Fibroblast of gingiva (primary cell): ENCODE results near the gene MYO1D.
"Not testable (repeated sequence)": the region's sequence is repeated elsewhere in the genome, so short reads cannot be mapped to it uniquely, and the experiment has no call there.

Experiments used
- DNase-seq: peaks from one replicate; pipeline ENCODE4 v3.0.0-alpha.2; 2011; ENCODE audit warnings: low read depth

Gene MYO1D

GRCh38 chr17:32731556-32732295 is 145.2 kb downstream of the MYO1D start:
- DNase-seq, result no peak

- DNase-seq, result no peak
Observed at GRCh38 chr17:32727681-32728080, 149.2 kb downstream of the MYO1D start.

GRCh38 chr17:32725697-32726096 is 151.2 kb downstream of the MYO1D start:
- no peak for DNase-seq

- DNase-seq, result no peak
Observed at GRCh38 chr17:32723310-32723955, 153.5 kb downstream of the MYO1D start.

GRCh38 chr17:32722733-32723132 is 154.2 kb downstream of the MYO1D start:
- DNase-seq, result no peak

- DNase-seq, result no peak
Observed at GRCh38 chr17:32720671-32721070, 156.3 kb downstream of the MYO1D start.

GRCh38 chr17:32719689-32720088 is 157.2 kb downstream of the MYO1D start:
- DNase-seq, result no peak

GRCh38 chr17:32714922-32715321 is 162.0 kb downstream of the MYO1D start:
- not testable (repeated sequence) for DNase-seq

- not testable (repeated sequence) for DNase-seq
Observed at GRCh38 chr17:32714206-32714605, 162.7 kb downstream of the MYO1D start.

GRCh38 chr17:32713081-32713480 is 163.8 kb downstream of the MYO1D start:
- DNase-seq, result no peak

- DNase-seq, result no peak
Observed at GRCh38 chr17:32709562-32709961, 167.4 kb downstream of the MYO1D start.

GRCh38 chr17:32701871-32702270 is 175.1 kb downstream of the MYO1D start:
- no peak for DNase-seq

GRCh38 chr17:32699247-32699646 is 177.7 kb downstream of the MYO1D start:
- no peak for DNase-seq

- DNase-seq, result no peak
Observed at GRCh38 chr17:32697728-32698625, 178.9 kb downstream of the MYO1D start.

GRCh38 chr17:32696426-32696825 is 180.5 kb downstream of the MYO1D start:
- no peak for DNase-seq

GRCh38 chr17:32695864-32696263 is 181.1 kb downstream of the MYO1D start:
- DNase-seq, result no peak

- no peak for DNase-seq
Observed at GRCh38 chr17:32693194-32693897, 183.6 kb downstream of the MYO1D start.

- no peak for DNase-seq
Observed at GRCh38 chr17:32692179-32692578, 184.7 kb downstream of the MYO1D start.

GRCh38 chr17:32689348-32689747 is 187.6 kb downstream of the MYO1D start:
- no peak for DNase-seq

GRCh38 chr17:32688221-32688620 is 188.7 kb downstream of the MYO1D start:
- no peak for DNase-seq

- no peak for DNase-seq
Observed at GRCh38 chr17:32684087-32684958, 192.6 kb downstream of the MYO1D start.
